K562 (cell line): ENCODE results near the gene LTA. TPM values are rescaled to one million over a fixed set of nuclear protein-coding genes. Genes with fewer than 3 reads are reported as not detected.

Experiments
- BCL6 ChIP-seq: fragments of 250-450 bp; sonication (Bioruptor Pico); IDR thresholded peaks from 2 replicates; pipeline ENCODE4 v1.4.0; 2020
- CCAR2 ChIP-seq: fragments of 200-400 bp; formaldehyde crosslinking; IDR thresholded peaks from 2 replicates; pipeline ENCODE4 v1.6.1; 2017; ENCODE audit warnings: mild to moderate bottlenecking, low read depth, low read length
- DMBX1 ChIP-seq: fragments of 250-450 bp; sonication (Bioruptor Pico); IDR thresholded peaks from 2 replicates; pipeline ENCODE4 v1.8.0; 2022; ENCODE audit warnings: inconsistent platforms, mild to moderate bottlenecking, moderate library complexity, borderline replicate concordance
- ERF ChIP-seq: fragments of 450-650 bp; formaldehyde crosslinking; IDR thresholded peaks from 2 replicates; pipeline ENCODE4 v1.4.0; 2020; ENCODE audit warnings: mild to moderate bottlenecking, mixed read lengths
- ETS2 ChIP-seq: IDR thresholded peaks from 2 replicates; pipeline ENCODE4 v1.6.1; 2016; ENCODE audit warnings: borderline replicate concordance, missing genetic modification characterization, mild to moderate bottlenecking, moderate library complexity, missing compliant biosample characterization; ENCODE audit not compliant: poor library complexity, severe bottlenecking
- FOXO4 ChIP-seq: fragments of 450-650 bp; formaldehyde crosslinking; IDR thresholded peaks from 2 replicates; pipeline ENCODE4 v1.4.0; 2020; ENCODE audit warnings: mild to moderate bottlenecking, moderate library complexity
- HNRNPL ChIP-seq: fragments of 200-400 bp; formaldehyde crosslinking; IDR thresholded peaks from 2 replicates; pipeline ENCODE4 v1.6.1; 2017; ENCODE audit warnings: low read depth, mild to moderate bottlenecking, low read length
- IRF9 ChIP-seq: fragments of 450-650 bp; IDR thresholded peaks from 2 replicates; pipeline ENCODE4 v1.6.1; 2016; ENCODE audit warnings: missing biosample characterization, missing genetic modification characterization
- MECOM ChIP-seq: fragments of 250-450 bp; sonication (Bioruptor Pico); IDR thresholded peaks from 2 replicates; pipeline ENCODE4 v1.8.0; 2022; ENCODE audit warnings: inconsistent platforms
- MYNN ChIP-seq, 2 experiments: sonication (generic); formaldehyde crosslinking in 1 of 2; IDR thresholded peaks; 2 replicates each; pipeline versions ENCODE4 v1.5.0 to v1.6.1; 2016 to 2020; ENCODE audit warnings: antibody characterized with exemption in 1 of 2, missing genetic modification reagents in 1 of 2
- NR2C2 ChIP-seq, 2 experiments: fragments of 200-800 bp in 1 of 2; sonication (Bioruptor generic) in 1 of 2; sonication (generic) in 1 of 2; formaldehyde crosslinking in 1 of 2; IDR thresholded peaks; 2 replicates each; pipeline versions ENCODE4 v1.6.1 to v1.8.0; 2016 to 2022; ENCODE audit warnings: mild to moderate bottlenecking in 1 of 2, missing compliant biosample characterization in 1 of 2, missing genetic modification characterization in 1 of 2, missing genetic modification reagents in 1 of 2
- SIN3B ChIP-seq: fragments of 450-650 bp; IDR thresholded peaks from 2 replicates; pipeline ENCODE4 v1.6.1; 2017; ENCODE audit warnings: low read depth, mild to moderate bottlenecking, moderate library complexity
- SMARCA5 ChIP-seq: fragments of 450-650 bp; IDR thresholded peaks from 2 replicates; pipeline ENCODE4 v1.6.1; 2016
- TAF1 ChIP-seq: IDR thresholded peaks from 2 replicates; pipeline ENCODE4 v1.6.1; 2011; ENCODE audit warnings: mild to moderate bottlenecking, low read length, moderate library complexity; ENCODE audit not compliant: insufficient read depth, control insufficient read depth, severe bottlenecking; ENCODE audit errors: extremely low read depth
- TCF7L2 ChIP-seq: fragments of 150-350 bp; IDR thresholded peaks from 2 replicates; pipeline ENCODE4 v1.6.1; 2016; ENCODE audit warnings: low read depth, mild to moderate bottlenecking, low read length, moderate library complexity
- TEAD4 ChIP-seq, 2 experiments: sonication (generic) in 1 of 2; formaldehyde crosslinking in 1 of 2; IDR thresholded peaks; 2 replicates each; pipeline versions ENCODE4 v1.6.1 to v1.8.0; 2012 to 2022; ENCODE audit warnings: borderline replicate concordance in 1 of 2, inconsistent platforms in 1 of 2, low read length in 1 of 2, mild to moderate bottlenecking in 1 of 2, missing genetic modification reagents in 1 of 2
- THRB ChIP-seq: fragments of 450-650 bp; formaldehyde crosslinking; conservative IDR thresholded peaks from 2 replicates; pipeline ENCODE4 v1.4.0; 2022; ENCODE audit warnings: mild to moderate bottlenecking, missing genetic modification characterization
- U2AF1 ChIP-seq: fragments of 200-400 bp; formaldehyde crosslinking; optimal IDR thresholded peaks from 2 replicates; pipeline ENCODE3; 2017; ENCODE audit warnings: mild to moderate bottlenecking, low read depth, low read length, moderate library complexity
- YY1 ChIP-seq, 3 experiments: IDR thresholded peaks; 2 replicates each; pipeline ENCODE4 v1.6.1; 2011; ENCODE audit warnings: low read length in 2 of 3, mild to moderate bottlenecking in 2 of 3, moderate library complexity in 2 of 3, borderline replicate concordance in 1 of 3, control low read depth in 1 of 3, low read depth in 1 of 3; ENCODE audit not compliant: insufficient read depth in 3 of 3, insufficient replicate concordance in 2 of 3, control insufficient read depth in 1 of 3, insufficient read length in 1 of 3; ENCODE audit errors: extremely low read depth in 1 of 3
- ZNF124 ChIP-seq: sonication (generic); formaldehyde crosslinking; IDR thresholded peaks from 2 replicates; pipeline ENCODE4 v1.8.1; 2022; ENCODE audit warnings: missing genetic modification reagents
- ZNF277 ChIP-seq: fragments of 250-450 bp; sonication (Bioruptor Pico); IDR thresholded peaks from 2 replicates; pipeline ENCODE4 v1.8.0; 2022; ENCODE audit warnings: inconsistent platforms, mild to moderate bottlenecking, moderate library complexity, borderline replicate concordance
- polyA plus RNA-seq, 8 experiments: library from polyadenylated mRNA; depleted of rRNA in 4 of 8; stranded (reverse) in 5 of 8; unstranded in 3 of 8; fragments of >200 nt; fragmentation: Nextera tagmentation in 2 of 8; fragmentation: Illumina TruSeq in 1 of 8; extraction: Ambion mirVana in 2 of 8; extraction: Trizol in 1 of 8; gene quantifications; 2 replicates each; pipeline versions ENCODE4 v1.2.1 to v1.2.3, GENCODE V29; 2011 to 2014; ENCODE audit warnings: inconsistent platforms in 1 of 8, missing spikeins in 1 of 8
- total RNA-seq, 7 experiments: library from RNA; depleted of rRNA in 6 of 7; stranded (reverse); fragments of >200 nt in 6 of 7; fragmentation: Illumina TruSeq in 2 of 7; extraction: Trizol in 2 of 7; gene quantifications; 2 replicates each; pipeline versions ENCODE4 v1.2.1 to v1.2.3, GENCODE V29; 2011 to 2021; ENCODE audit warnings: low replicate concordance in 1 of 7

LTA gene
- total and polyA plus RNA-seq, 9 of the 15 experiments (the other 6 are each of a cell fraction or from before 2014, with no cell fraction given), result 0.80 TPM; not detected in 8

GRCh38 chr6:31559958-31560696, 12.0 kb upstream of the LTA start (continued):
- no peak for TF ChIP-seq U2AF1
- no peak for TF ChIP-seq TCF7L2
- TF ChIP-seq THRB (CRISPR knock-in tag), result no peak
- TF ChIP-seq NR2C2 (CRISPR knock-in tag; IDR thresholded peaks at IDR 0.05), result no peak
- peak; percentile 70 for TF ChIP-seq NR2C2 (tag; IDR thresholded peaks at IDR 0.05)
- TF ChIP-seq SMARCA5, result 0 out of 2 replicates have a peak, but pooled peaks have one; percentile 2
- no peak for TF ChIP-seq CCAR2
- peak; percentile 58; the same call in 1 of the 2 replicates for TF ChIP-seq ERF (CRISPR knock-in tag)
- no peak for TF ChIP-seq HNRNPL
- TF ChIP-seq YY1 (IDR thresholded peaks at IDR 0.05; ENCODE audit: borderline replicate concordance in 1 of 3, control insufficient read depth in 1 of 3, extremely low read depth in 1 of 3, insufficient read depth in 3 of 3, insufficient read length in 1 of 3, insufficient replicate concordance in 2 of 3, low read depth in 1 of 3, low read length in 2 of 3), result peak in 1 of 3 experiments; percentile 54
- no peak for TF ChIP-seq ETS2 (tag)
- no peak for TF ChIP-seq TAF1
- no peak for TF ChIP-seq MECOM (CRISPR knock-in tag)
- TF ChIP-seq FOXO4, result no peak
- no peak for TF ChIP-seq IRF9
- peak; percentile 66 for TF ChIP-seq DMBX1
- TF ChIP-seq BCL6 (CRISPR knock-in tag), result no peak
- no peak for TF ChIP-seq ZNF124 (CRISPR knock-in tag)
- peak; percentile 60; the same call in 1 of the 2 replicates for TF ChIP-seq TEAD4 (IDR thresholded peaks at IDR 0.05; ENCODE audit: low read length)
- TF ChIP-seq TEAD4 (CRISPR knock-in tag; IDR thresholded peaks at IDR 0.05; ENCODE audit: borderline replicate concordance), result no peak
- TF ChIP-seq ZNF277 (CRISPR knock-in tag), result no peak
- TF ChIP-seq SIN3B, result no peak
- TF ChIP-seq MYNN (IDR thresholded peaks at IDR 0.05), result 0 out of 2 replicates have a peak, but pooled peaks have one; percentile 66
- no peak for TF ChIP-seq MYNN (CRISPR knock-in tag; IDR thresholded peaks at IDR 0.05)
